Measurements from ENCODE around the gene CHURC1.

Gene CHURC1

DNA sequence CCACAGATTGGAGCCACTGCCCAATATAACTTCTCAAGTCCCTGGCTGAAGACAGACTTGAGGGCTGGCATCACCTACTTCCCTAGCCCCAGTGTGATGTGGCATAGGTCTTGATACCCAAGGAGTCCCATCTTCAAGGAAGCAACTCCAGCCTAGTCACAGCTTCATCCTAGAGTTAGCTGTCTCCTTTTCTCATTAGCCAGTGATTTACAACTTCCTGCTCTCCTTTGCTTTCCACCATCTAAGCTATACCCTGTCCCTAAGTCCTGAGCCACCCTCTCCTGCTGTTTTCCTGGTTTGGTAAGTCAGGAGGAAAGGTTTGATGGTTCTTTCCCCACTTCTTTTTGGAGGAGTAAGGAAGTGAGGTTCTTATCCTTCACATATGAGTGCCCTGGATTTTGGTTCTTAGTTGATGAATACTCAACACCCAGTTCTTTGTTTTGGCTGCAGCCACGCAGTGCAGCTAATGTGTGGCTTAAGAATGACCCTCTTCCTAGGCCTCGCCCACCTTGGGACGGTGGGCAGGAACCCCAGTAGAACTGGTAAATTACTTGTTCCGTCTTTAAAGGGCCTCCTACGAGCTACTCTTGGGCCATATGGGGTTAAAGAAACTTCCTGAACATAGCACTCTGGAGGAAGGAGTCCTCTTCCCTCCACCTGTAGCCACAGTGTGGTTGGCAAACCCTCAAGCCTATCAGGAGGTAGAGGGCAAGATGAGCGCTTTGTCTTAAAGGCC is 32.2 kb downstream of the CHURC1 start:
- ChIA-PET CTCF (interaction anchor here (0.6 kb wide), 1 partner anchor 146 kb away, joined by 3 read pairs; no protein-coding TSS in a partner anchor), POLR2A (no interaction called here)
- H3K36me3 ChIP-seq (ENCODE audit: control insufficient read depth in 2 of 2, insufficient read depth in 1 of 2, low read length in 2 of 2), result peaks cover 0 to 50% of the 10 kb centered on the region in 2 experiments; a peak in 1 of 3 replicates
- H3K27ac ChIP-seq (ENCODE audit: extremely low read depth, low read depth, low read length), result no peak overlapping the region
- no peaks in the 10 kb centered on the region for H3K4me1 ChIP-seq (ENCODE audit: control insufficient read depth, insufficient read depth, low read length)
- no peak for TF ChIP-seq ZNF501 (tag by site-specific recombination; IDR thresholded peaks at IDR 0.05)
- no peak for TF ChIP-seq ZNF133 (tag by site-specific recombination; IDR thresholded peaks at IDR 0.05)
- no peak for TF ChIP-seq IKZF3 (tag by site-specific recombination; IDR thresholded peaks at IDR 0.05)
- H3K9me3 ChIP-seq (ENCODE audit: control insufficient read depth, insufficient read depth, low read depth, low read length), result no peaks in the 10 kb centered on the region
- H3K4me3 ChIP-seq (ENCODE audit: low read depth, low read length), result no peak overlapping the region

DNA sequence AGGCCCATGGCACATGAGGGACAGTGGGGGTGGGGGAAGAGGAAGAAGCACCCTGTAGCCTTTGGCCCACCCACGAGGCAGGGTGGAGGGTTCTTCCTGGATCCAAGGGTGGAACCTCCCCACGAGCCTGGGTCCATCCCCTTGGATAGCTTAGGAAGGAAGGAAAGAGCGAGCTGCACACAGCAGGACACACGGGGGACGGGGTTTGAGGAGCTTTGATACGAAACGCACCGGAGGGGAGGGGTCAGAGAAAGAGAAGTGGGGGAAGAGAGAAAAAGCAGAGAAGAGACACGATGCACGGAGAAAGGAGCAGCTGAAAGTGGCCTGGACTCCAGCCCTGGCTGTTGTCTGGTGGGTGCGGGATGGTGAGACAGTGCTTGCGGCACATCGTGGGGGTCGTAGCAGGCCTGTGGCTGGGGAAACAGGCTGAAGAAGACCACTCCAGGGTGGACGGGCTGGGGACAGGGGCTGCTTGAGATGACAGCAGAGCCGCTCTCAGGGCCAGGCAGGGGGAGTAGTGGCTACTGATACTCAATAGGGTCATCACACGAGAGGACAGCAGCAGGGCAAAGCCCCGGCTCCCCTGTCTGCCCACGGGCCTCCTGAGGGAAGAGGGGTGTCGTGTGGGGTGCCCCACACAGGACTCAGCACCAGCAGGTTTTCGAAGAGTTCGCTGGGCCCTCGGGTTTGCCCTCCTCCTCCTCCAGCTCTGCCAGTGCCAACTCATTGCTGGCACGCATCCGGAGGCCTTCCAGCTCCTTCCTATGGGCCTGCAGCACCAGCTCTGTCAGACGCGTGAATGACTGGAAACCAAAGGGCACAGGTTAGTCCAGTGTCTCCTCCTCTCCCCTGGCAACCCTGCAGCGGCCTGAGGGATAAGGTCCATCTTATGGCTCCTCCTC is 33.7 kb downstream of the CHURC1 start:
- Histone ChIP-seq H3K36me3 (ENCODE audit: control insufficient read depth in 2 of 2, insufficient read depth in 1 of 2, low read length in 2 of 2) (peaks cover 0 to 58% of the 10 kb centered on the region in 2 experiments; a peak in 1 of 3 replicates), H3K4me3 (ENCODE audit: low read depth, low read length) (no peak overlapping the region), H3K4me1 (ENCODE audit: control insufficient read depth, insufficient read depth, low read length) (no peaks in the 10 kb centered on the region), H3K27ac (ENCODE audit: extremely low read depth, low read depth, low read length) (no peak overlapping the region), H3K9me3 (ENCODE audit: control insufficient read depth, insufficient read depth, low read depth, low read length) (no peaks in the 10 kb centered on the region)
- TF ChIP-seq ZNF292 (tag by site-specific recombination; IDR thresholded peaks at IDR 0.05; ENCODE audit: borderline replicate concordance, low read depth), result no peak
- TF ChIP-seq ZNF707 (tag by site-specific recombination; IDR thresholded peaks at IDR 0.05), result no peak
- no peak for TF ChIP-seq ZNF169 (tag by site-specific recombination; IDR thresholded peaks at IDR 0.05)
- no peak for TF ChIP-seq ZNF530 (tag by site-specific recombination; IDR thresholded peaks at IDR 0.05; ENCODE audit: low read depth)
- TF ChIP-seq ZNF677 (tag by site-specific recombination; IDR thresholded peaks at IDR 0.05), result no peak
- POLR2A ChIA-PET, result no interaction called here
- CTCF ChIA-PET, result interaction anchor here (0.6 to 0.7 kb wide), 3 partner anchors 23 to 172 kb away, joined by 3 to 7 read pairs (median 4); no protein-coding TSS in a partner anchor

DNA sequence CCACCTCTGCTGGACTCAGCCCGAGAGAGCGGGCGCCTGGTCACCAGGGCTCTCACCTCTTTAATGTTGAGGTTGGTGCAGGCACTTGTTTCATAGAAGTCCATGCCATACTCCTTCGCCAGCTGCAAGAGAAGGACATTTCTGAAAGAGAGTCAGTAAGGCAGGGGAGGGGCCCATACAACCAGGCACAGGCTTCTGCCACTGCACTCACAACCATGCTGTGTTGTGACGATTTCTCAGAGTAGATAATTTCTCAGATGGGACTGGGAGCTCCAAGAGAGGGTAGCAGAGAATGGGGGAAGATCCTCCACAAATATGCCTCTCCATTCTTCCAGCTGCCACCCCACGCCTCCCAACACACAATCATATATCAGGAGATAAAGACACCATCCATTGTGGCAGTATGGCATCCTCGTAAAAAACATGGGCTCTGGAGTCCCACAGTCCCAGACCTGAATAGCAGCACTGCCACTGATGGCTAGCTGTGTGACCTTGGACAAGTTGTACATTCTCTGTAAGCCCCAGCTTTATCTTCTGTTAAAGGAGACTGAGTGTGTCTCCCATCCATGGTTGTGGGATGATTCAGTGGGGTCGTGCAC is 34.5 kb downstream of the CHURC1 start:
- Histone ChIP-seq H3K27ac (ENCODE audit: extremely low read depth, low read depth, low read length) (no peak overlapping the region), H3K36me3 (ENCODE audit: control insufficient read depth in 2 of 2, insufficient read depth in 1 of 2, low read length in 2 of 2) (peaks cover 0 to 54% of the 10 kb centered on the region in 2 experiments; a peak in 1 of 3 replicates), H3K9me3 (ENCODE audit: control insufficient read depth, insufficient read depth, low read depth, low read length) (no peaks in the 10 kb centered on the region), H3K4me3 (ENCODE audit: low read depth, low read length) (no peak overlapping the region), H3K4me1 (ENCODE audit: control insufficient read depth, insufficient read depth, low read length) (no peaks in the 10 kb centered on the region)
- POLR2A ChIA-PET, result no interaction called here
- TF ChIP-seq, protein P1, sequence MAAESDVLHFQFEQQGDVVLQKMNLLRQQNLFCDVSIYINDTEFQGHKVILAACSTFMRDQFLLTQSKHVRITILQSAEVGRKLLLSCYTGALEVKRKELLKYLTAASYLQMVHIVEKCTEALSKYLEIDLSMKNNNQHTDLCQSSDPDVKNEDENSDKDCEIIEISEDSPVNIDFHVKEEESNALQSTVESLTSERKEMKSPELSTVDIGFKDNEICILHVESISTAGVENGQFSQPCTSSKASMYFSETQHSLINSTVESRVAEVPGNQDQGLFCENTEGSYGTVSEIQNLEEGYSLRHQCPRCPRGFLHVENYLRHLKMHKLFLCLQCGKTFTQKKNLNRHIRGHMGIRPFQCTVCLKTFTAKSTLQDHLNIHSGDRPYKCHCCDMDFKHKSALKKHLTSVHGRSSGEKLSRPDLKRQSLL (tag by site-specific recombination; IDR thresholded peaks at IDR 0.05), result no peak
- TF ChIP-seq RBAK (tag by site-specific recombination; IDR thresholded peaks at IDR 0.05), result no peak
- no peak for TF ChIP-seq ZNF558 (tag by site-specific recombination; IDR thresholded peaks at IDR 0.05)
- CTCF ChIA-PET, result interaction anchor here (0.7 kb wide), 1 partner anchor 23 kb away, joined by 3 read pairs; no protein-coding TSS in a partner anchor

DNA sequence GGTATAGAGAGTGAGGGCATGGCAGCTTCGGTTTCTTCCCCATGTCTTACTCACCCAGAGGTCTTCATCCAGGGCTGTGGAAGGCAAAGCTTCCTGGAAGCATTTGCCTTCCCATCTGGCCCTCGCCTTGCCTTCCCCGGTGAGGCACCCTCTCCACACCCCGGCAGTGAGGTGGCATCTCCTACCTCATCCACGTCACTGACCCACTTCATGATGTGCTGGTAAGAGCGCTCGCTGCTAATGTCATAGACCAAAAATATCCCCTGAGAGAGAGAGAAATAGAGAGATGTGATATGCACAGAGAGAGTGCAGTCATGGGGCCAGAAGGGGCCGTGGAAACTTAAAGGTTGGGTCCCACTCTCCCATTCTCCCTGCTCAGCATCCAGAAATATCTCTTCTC is 36.6 kb downstream of the CHURC1 start:
- CTCF ChIA-PET, result interaction anchor here (0.5 to 0.6 kb wide), 2 partner anchors 29 to 70 kb away, joined by 3 to 4 read pairs; no protein-coding TSS in a partner anchor
- POLR2A ChIA-PET, result no interaction called here
- H3K9me3 ChIP-seq (ENCODE audit: control insufficient read depth, insufficient read depth, low read depth, low read length), result no peaks in the 10 kb centered on the region
- no peak overlapping the region for H3K27ac ChIP-seq (ENCODE audit: extremely low read depth, low read depth, low read length)
- no peak for TF ChIP-seq ZNF239 (tag by site-specific recombination; IDR thresholded peaks at IDR 0.05)
- TF ChIP-seq REPIN1 (tag by site-specific recombination; IDR thresholded peaks at IDR 0.05; ENCODE audit: low read depth), result no peak
- no peak for TF ChIP-seq ZFP37 (tag by site-specific recombination; IDR thresholded peaks at IDR 0.05)
- no peak for TF ChIP-seq ZNF658 (tag by site-specific recombination; IDR thresholded peaks at IDR 0.05)
- TF ChIP-seq KLF16 (tag by site-specific recombination; IDR thresholded peaks at IDR 0.05), result no peak
- TF ChIP-seq, protein P2, sequence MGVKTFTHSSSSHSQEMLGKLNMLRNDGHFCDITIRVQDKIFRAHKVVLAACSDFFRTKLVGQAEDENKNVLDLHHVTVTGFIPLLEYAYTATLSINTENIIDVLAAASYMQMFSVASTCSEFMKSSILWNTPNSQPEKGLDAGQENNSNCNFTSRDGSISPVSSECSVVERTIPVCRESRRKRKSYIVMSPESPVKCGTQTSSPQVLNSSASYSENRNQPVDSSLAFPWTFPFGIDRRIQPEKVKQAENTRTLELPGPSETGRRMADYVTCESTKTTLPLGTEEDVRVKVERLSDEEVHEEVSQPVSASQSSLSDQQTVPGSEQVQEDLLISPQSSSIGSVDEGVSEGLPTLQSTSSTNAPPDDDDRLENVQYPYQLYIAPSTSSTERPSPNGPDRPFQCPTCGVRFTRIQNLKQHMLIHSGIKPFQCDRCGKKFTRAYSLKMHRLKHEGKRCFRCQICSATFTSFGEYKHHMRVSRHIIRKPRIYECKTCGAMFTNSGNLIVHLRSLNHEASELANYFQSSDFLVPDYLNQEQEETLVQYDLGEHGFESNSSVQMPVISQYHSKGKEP (tag by site-specific recombination; IDR thresholded peaks at IDR 0.05), result no peak
- no peak for TF ChIP-seq ZNF785 (tag by site-specific recombination; IDR thresholded peaks at IDR 0.05)
- TF ChIP-seq ZFHX2 (tag by site-specific recombination; conservative IDR thresholded peaks at IDR 0.05), result no peak
- TF ChIP-seq ZBTB20 (tag by site-specific recombination; IDR thresholded peaks at IDR 0.05), result no peak
- TF ChIP-seq ZBTB7A (tag by site-specific recombination; IDR thresholded peaks at IDR 0.05; ENCODE audit: low read depth), result no peak
- no peak for TF ChIP-seq ZNF596 (tag by site-specific recombination; IDR thresholded peaks at IDR 0.05)
- no peak for TF ChIP-seq ZNF140 (tag by site-specific recombination; IDR thresholded peaks at IDR 0.05)
- H3K4me3 ChIP-seq (ENCODE audit: low read depth, low read length), result no peak overlapping the region
- H3K36me3 ChIP-seq (ENCODE audit: control insufficient read depth in 2 of 2, insufficient read depth in 1 of 2, low read length in 2 of 2), result peaks cover 0 to 53% of the 10 kb centered on the region in 2 experiments; a peak in 1 of 3 replicates
- no peaks in the 10 kb centered on the region for H3K4me1 ChIP-seq (ENCODE audit: control insufficient read depth, insufficient read depth, low read length)

Measured in HEK293 (cell line).